OCI-LY7 (cell line): ENCODE data around the gene FUZ. TPM values are rescaled to one million over a fixed set of nuclear protein-coding genes. Genes with fewer than 3 reads are reported as not detected.

Source experiments
- BruUV-seq: library from RNA; stranded (reverse); fragments of 400-500 nt; replicated peaks from 2 replicates; lab custom pipeline; 2021; lab: Mats Ljungman, UMichigan
- CTCF ChIA-PET: fragments of 300-600 bp; sonication (Branson Sonifier 250); formaldehyde crosslinking; loops from one replicate; lab custom pipeline; 2022; ENCODE audit warnings: antibody characterized with exemption; ENCODE audit not compliant: unreplicated experiment; lab: Charles Lee
- POLR2A ChIA-PET: fragments of 300-600 bp; sonication (Branson Sonifier 250); formaldehyde crosslinking; loops from one replicate; lab custom pipeline; 2022; ENCODE audit warnings: antibody characterized with exemption; lab: Charles Lee
- DNase-seq: peaks from one replicate; pipeline ENCODE4 v3.0.0-alpha.2; 2015; ENCODE audit warnings: low spot score
- H2AFZ ChIP-seq: fragments of 200-600 bp; sonication (generic), shearing (Covaris generic); 2 replicates; pipeline ENCODE4 v1.6.1; 2014; ENCODE audit warnings: mild to moderate bottlenecking, antibody characterized with exemption, low read length, moderate library complexity
- H3K27ac ChIP-seq: fragments of 200-600 bp; sonication (generic); 2 replicates; pipeline ENCODE4 v1.5.1; 2014; ENCODE audit warnings: mixed run types, low read depth, mild to moderate bottlenecking, moderate library complexity, low read length, inconsistent platforms; ENCODE audit not compliant: poor library complexity, severe bottlenecking
- H3K36me3 ChIP-seq: fragments of 200-600 bp; sonication (generic); 2 replicates; pipeline ENCODE4 v1.6.1; 2014; ENCODE audit warnings: mild to moderate bottlenecking, antibody characterized with exemption, low read length, moderate library complexity, mixed read lengths; ENCODE audit not compliant: insufficient read depth
- H3K4me1 ChIP-seq: fragments of 200-600 bp; sonication (generic); 2 replicates; pipeline ENCODE4 v1.5.1; 2014; ENCODE audit warnings: mild to moderate bottlenecking, low read length; ENCODE audit not compliant: insufficient read depth, poor library complexity, severe bottlenecking
- H3K4me2 ChIP-seq: fragments of 200-600 bp; sonication (generic); 2 replicates; pipeline ENCODE4 v1.6.1; 2014; ENCODE audit warnings: mild to moderate bottlenecking, low read length
- H3K4me3 ChIP-seq: fragments of 200-600 bp; sonication (generic); 2 replicates; pipeline ENCODE4 v1.5.1; 2014; ENCODE audit warnings: mild to moderate bottlenecking, low read depth, low read length; ENCODE audit not compliant: poor library complexity, severe bottlenecking
- H3K79me2 ChIP-seq: fragments of 200-600 bp; sonication (generic); 2 replicates; pipeline ENCODE4 v1.6.1; 2016; ENCODE audit warnings: low read depth, mild to moderate bottlenecking, low read length, moderate library complexity, mixed read lengths; ENCODE audit not compliant: insufficient read depth
- H3K9me2 ChIP-seq: fragments of 200-600 bp; sonication (generic); 2 replicates; pipeline ENCODE4 v1.6.1; 2016; ENCODE audit warnings: mild to moderate bottlenecking, low read length, mixed read lengths; ENCODE audit not compliant: insufficient read depth
- H3K9me3 ChIP-seq: fragments of 200-600 bp; sonication (generic); 2 replicates; pipeline ENCODE4 v1.6.1; 2014; ENCODE audit warnings: mild to moderate bottlenecking, mixed run types, low read length, mixed read lengths
- H4K20me1 ChIP-seq: fragments of 200-600 bp; sonication (generic); 2 replicates; pipeline ENCODE4 v1.6.1; 2014; ENCODE audit warnings: mild to moderate bottlenecking, antibody characterized with exemption, low read length, moderate library complexity, mixed read lengths; ENCODE audit not compliant: insufficient read depth
- EZH2phosphoT487 ChIP-seq: fragments of 200-600 bp; sonication (generic); IDR thresholded peaks from 2 replicates; pipeline ENCODE4 v1.6.1; 2018; ENCODE audit warnings: low read depth, borderline replicate concordance, mild to moderate bottlenecking, mixed run types, antibody characterized with exemption, low read length, moderate library complexity, mixed read lengths
- intact Hi-C: fragments of 100-400 bp; cut with micrococcal nuclease; formaldehyde crosslinking; loops from one replicate; pipeline ENCODE4 v1.10.0; 2022; ENCODE audit not compliant: unreplicated experiment
- total RNA-seq, 2 experiments: library from RNA; depleted of rRNA in 1 of 2; stranded (reverse); fragments of >200 nt in 1 of 2; shearing (Covaris generic) in 1 of 2; gene quantifications; 2 replicates each; pipeline ENCODE4 v1.2.3, GENCODE V29; 2014 to 2022
- TF ChIP-seq, protein P1 (sequence below): fragments of 200-600 bp; sonication (generic); conservative IDR thresholded peaks from 2 replicates; pipeline ENCODE4 v1.5.1; 2014; ENCODE audit warnings: mild to moderate bottlenecking, antibody characterized with exemption, low read length, moderate library complexity, mixed read lengths

Gene FUZ
- total RNA-seq, 2 experiments from 2014 or later = 28.1 to 33.6 TPM

DNA sequence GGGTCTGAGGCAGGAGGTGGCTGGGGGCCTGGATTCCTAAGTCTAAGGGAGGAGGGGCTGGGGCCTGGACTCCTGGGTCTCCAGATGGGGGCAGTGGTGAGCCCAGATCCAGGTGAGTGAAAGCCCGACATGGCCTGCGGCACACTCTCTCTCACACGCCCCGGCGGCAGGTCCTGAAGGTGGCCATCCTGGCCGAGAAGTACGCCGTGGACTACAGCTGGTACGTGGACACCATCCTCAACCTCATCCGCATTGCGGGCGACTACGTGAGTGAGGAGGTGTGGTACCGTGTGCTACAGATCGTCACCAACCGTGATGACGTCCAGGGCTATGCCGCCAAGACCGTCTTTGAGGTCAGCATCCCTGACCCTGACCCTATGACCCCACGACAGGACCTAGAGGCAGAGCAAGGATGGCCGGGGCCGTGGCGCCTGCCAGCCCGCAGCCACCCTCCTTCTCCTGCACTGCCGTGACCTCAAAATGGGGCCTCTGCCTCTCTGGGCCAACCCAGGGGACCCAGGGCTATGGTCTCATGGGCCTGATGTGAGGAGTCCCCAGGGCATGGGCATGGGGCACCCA lies 13.2 kb downstream of the FUZ start:
- ChIA-PET POLR2A (no interaction called here), CTCF (interaction anchor here (0.6 kb wide), 1 partner anchor 539 kb away, joined by 3 read pairs; no protein-coding TSS in a partner anchor)
- H3K36me3 ChIP-seq = peaks cover 84% of the 10 kb centered on the region
- TF ChIP-seq, protein P1, sequence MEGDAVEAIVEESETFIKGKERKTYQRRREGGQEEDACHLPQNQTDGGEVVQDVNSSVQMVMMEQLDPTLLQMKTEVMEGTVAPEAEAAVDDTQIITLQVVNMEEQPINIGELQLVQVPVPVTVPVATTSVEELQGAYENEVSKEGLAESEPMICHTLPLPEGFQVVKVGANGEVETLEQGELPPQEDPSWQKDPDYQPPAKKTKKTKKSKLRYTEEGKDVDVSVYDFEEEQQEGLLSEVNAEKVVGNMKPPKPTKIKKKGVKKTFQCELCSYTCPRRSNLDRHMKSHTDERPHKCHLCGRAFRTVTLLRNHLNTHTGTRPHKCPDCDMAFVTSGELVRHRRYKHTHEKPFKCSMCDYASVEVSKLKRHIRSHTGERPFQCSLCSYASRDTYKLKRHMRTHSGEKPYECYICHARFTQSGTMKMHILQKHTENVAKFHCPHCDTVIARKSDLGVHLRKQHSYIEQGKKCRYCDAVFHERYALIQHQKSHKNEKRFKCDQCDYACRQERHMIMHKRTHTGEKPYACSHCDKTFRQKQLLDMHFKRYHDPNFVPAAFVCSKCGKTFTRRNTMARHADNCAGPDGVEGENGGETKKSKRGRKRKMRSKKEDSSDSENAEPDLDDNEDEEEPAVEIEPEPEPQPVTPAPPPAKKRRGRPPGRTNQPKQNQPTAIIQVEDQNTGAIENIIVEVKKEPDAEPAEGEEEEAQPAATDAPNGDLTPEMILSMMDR = peak; percentile 57
- TF ChIP-seq EZH2phosphoT487 = no peak
- no peaks in the 10 kb centered on the region for H4K20me1 ChIP-seq
- no peak overlapping the region for H3K4me2 ChIP-seq
- DNase-seq = peak; percentile 17
- no peaks in the 10 kb centered on the region for H3K79me2 ChIP-seq
- H3K9me2 ChIP-seq = no peaks in the 10 kb centered on the region
- H3K9me3 ChIP-seq = no peaks in the 10 kb centered on the region
- H3K4me3 ChIP-seq = no peak overlapping the region
- intact Hi-C loops = no loop called here
- no TSS peak for BruUV-seq
- no peak overlapping the region for H3K27ac ChIP-seq
- H3K4me1 ChIP-seq = no peaks in the 10 kb centered on the region
- no peak overlapping the region for H2AFZ ChIP-seq

GRCh38 chr19:49799271-49799797 lies 13.8 kb downstream of the FUZ start:
- ChIA-PET POLR2A (no interaction called here), CTCF (no interaction called here)
- peaks cover 82% of the 10 kb centered on the region for H3K36me3 ChIP-seq

More at GRCh38 chr19:49799271-49799797, 13.8 kb downstream of the FUZ start:
- H3K9me3 ChIP-seq = no peaks in the 10 kb centered on the region
- H3K79me2 ChIP-seq = no peaks in the 10 kb centered on the region
- intact Hi-C loops = no loop called here
- H3K4me2 ChIP-seq = no peak overlapping the region
- H3K4me1 ChIP-seq = no peaks in the 10 kb centered on the region
- H2AFZ ChIP-seq = no peak overlapping the region
- no peak overlapping the region for H3K4me3 ChIP-seq
- TF ChIP-seq EZH2phosphoT487 = no peak
- TF ChIP-seq, protein P1 = no peak
- BruUV-seq = no TSS peak
- no peaks in the 10 kb centered on the region for H4K20me1 ChIP-seq
- H3K27ac ChIP-seq = no peak overlapping the region
- no peak for DNase-seq
- no peaks in the 10 kb centered on the region for H3K9me2 ChIP-seq
